DMS53 treated with DMSO at 0.1 percent for 48 hours (cell line): Measurements from ENCODE around the gene KRT10.
"Not testable (repeated sequence)": the region's sequence is repeated elsewhere in the genome, so short reads cannot be mapped to it uniquely, and the experiment has no call there.

ENCODE experiments used
- DNase-seq: peaks from one replicate; lab custom pipeline; 2025; ENCODE audit not compliant: unreplicated experiment; lab: John Stamatoyannopoulos, UW

Gene KRT10

GRCh38 chr17:40833882-40834281, 11.5 kb upstream of the KRT10 start:
- no peak for DNase-seq

GRCh38 chr17:40832840-40833239, 10.4 kb upstream of the KRT10 start:
- DNase-seq: no peak

DNA sequence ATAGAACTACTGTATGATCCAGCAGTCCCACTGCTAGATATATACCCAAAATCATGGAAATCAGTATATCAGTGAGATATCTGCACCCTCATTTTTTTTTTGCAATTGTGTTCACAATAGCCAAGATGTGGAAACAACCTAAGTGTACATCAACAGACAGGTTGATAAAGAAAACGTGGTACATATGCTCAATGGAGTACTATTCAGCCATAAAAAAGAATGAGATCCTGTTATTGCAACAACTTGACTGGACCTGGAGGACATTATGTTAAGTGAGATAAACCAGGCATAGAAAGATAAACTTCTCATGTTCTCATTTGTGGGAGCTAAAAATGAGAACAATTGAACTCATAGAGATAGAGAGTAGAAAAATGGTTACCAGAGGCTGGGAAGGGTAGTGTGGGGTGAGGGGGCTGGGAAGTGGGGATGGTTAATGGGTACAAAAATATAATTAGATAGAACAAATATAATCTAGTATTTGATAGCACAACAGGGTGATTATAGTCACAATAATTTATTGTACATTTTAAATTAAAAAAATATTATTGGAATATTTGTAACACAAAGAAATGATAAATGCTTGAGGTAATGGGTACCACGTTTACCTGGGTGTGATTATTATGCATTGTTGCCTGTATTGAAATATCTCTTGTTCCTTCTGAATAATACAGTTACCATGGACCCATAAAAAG, 7.8 kb upstream of the KRT10 start:
- DNase-seq: no peak

GRCh38 chr17:40828454-40829044, 6.1 kb upstream of the KRT10 start:
- no peak for DNase-seq

GRCh38 chr17:40827746-40828453, 5.5 kb upstream of the KRT10 start:
- no peak for DNase-seq

GRCh38 chr17:40825599-40825998, 3.2 kb upstream of the KRT10 start:
- DNase-seq: no peak

DNA sequence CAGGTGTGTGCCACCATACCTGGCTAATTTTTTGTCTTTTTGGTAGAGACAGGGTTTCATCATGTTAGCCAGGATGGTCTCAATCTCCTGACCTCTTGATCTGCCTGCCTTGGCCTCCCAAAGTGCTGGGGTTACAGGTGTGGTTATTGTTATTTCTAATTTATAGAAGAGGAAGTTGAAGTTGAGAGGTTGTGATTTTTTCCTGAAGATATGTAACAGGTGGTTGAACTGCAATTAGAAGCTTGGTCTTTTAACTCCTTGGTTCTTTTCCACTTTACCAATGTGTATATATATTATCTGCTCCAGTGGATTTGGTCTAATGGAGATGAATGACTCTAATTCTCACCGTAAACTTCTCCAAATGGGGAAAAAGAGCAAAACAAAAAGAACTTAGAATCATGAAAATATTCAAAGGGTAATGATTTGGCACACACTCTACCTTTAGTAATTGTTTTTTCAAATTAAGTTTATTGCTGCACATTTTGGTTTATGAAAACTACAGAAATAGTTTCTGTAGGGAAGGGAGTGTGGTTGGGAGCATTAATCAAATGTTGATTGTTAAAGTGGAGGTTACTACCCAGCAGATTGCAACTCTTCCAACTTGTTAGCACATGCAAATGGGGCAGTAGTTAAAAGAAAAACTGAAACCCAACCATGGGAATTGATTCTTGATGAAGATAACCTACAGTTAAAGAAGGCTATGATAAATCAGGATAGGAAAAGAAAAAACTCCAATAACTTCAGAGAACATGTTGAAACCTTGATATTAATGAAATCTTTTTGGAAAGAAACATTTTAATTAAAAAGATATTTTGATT, 1.8 kb upstream of the KRT10 start:
- DNase-seq: no peak

- DNase-seq: no peak
Measured at GRCh38 chr17:40821536-40821935, 878 bp downstream of the KRT10 start.

DNA sequence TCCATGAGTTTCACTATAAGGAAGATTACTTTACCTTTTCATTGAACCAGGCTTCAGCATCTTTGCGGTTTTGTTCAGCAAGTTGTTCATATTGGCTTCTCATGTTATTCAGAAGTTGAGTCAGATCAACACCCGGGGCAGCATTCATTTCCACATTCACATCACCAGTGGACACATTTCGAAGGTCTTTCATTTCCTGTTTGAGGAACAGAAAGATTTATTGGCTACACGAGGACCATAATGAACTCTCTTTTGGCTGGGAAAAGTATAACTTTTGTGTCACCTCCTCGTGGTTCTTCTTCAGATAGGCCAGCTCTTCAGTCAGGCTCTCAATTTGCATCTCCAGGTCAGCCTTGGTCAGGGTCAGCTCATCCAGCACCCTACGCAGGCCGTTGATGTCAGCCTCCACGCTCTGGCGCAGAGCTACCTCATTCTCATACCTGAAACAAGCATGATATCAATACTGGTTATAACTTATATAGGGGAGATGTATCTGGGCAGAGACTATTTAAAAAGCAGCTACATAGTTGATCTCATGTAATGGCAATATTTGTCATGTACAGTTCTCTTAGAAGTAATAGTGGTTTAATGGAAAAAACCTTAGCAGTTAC, 2.1 kb downstream of the KRT10 start:
- no peak for DNase-seq

GRCh38 chr17:40819528-40820125, 2.8 kb downstream of the KRT10 start:
- DNase-seq: no peak

DNA sequence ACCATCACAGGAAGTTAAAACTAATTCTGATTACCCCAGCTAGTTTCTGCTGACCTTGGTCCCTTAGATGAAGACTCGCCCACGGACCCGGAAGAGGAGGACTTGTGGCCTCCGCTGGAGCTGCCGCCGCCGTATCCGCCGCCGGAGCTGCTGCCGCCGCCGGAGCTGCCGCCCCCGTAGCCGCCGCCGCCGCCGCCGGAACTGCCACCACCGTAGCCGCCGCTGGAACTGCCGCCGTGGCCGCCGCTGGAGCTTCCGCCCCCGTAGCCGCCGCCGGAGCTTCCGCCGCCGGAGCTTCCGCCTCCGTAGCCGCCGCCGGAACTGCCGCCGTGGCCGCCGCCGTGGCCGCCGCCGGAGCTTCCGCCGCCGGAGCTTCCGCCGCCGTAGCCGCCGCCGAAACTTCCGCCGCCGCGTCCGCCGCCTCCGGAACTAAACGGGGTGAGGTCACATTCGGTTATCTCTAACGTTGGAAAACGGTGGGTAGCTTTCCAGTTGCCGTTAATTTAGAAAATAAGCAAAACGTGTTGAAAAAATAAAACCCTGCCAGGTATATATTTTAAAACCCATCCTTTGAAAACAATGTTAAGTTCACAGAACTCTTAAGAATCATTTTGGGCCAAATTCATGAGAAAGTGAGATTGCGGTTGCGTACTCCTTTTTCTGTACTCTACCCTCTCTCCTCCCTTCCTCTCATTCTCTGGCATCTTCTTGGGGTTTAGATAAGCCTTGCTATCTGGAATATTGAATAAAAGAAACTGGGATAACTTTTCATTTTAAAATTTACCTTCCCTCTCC, 3.5 kb downstream of the KRT10 start:
- peak; percentile 54 for DNase-seq

- DNase-seq: peak; percentile 29
Measured at GRCh38 chr17:40818343-40818732, 4.1 kb downstream of the KRT10 start.

DNA sequence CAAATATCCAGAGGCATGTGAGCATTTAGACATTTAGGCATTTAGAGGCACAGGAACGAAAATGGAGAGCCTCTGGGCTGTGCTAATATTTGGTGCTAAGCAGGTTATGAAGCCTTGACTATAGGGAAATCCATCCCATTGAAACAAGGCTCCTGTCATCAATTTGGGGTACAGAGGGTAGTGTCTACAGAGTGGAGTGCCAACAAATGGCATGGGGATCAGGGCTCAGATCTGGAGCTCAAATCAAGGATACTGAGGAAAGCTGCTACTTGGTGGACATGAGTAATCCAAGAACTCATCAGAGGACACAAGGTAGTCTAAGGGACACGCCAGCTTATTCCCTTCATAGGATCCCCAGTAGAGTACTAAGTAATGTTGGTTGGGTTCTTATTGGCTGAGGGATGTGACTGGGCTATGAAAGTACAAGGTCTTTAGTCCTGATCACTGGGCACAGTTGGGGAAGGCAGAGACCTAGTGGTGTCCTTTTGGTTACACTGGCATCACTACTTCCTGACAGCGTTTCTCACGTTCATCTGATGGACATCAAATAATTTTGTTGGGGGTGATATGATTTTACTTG, 5.2 kb downstream of the KRT10 start:
- DNase-seq: no peak

DNA sequence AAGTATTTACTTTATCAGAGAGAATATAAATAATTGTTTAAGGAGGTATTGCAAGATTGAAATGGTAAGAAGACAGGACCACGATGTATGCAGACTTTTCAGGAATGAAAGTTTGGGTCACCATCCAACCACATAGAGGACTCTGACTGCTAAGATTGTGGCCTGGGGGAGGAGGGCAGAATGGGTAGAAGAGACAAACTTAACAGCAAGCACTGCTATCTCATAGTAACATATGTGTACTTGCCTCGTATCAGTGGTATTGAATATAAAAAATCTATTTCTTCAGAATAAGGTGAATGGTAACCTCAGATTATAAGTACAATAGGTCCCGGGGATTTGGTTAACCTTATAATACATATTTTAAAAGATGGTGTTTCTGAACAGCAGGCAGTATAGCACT, 5.8 kb downstream of the KRT10 start:
- DNase-seq: no peak

DNA sequence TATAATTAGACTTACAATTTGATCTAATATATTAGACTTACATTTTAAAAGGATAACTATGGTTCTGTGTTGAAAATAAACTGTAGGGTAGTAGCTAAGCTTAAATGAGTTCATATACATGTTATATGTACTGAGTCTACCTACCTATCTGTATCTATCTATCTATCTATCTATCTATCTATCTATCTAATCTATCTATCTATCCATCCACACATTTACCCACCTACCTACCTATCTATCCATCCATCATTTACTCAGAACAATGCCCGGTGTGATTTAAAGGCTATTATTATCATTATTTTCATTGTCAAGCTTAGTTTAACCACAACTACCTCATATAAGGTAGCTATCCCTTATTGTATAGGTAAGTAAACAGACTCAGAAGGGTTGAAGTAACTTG, 7.0 kb downstream of the KRT10 start:
- DNase-seq: no peak

- DNase-seq: not testable (repeated sequence)
Measured at GRCh38 chr17:40814657-40815056, 7.8 kb downstream of the KRT10 start.

GRCh38 chr17:40813804-40814203, 8.6 kb downstream of the KRT10 start:
- DNase-seq: no peak

GRCh38 chr17:40812639-40813038, 9.8 kb downstream of the KRT10 start:
- DNase-seq: no peak

- no peak for DNase-seq
Measured at GRCh38 chr17:40810494-40810893, 11.9 kb downstream of the KRT10 start.
